Kidney (tissue), 14 donors: Measurements from ENCODE around the gene NRG3. TPM values are rescaled to one million over a fixed set of nuclear protein-coding genes. Genes with fewer than 3 reads are reported as not detected.

Experiments
- DNase-seq, 5 donors: peaks; one replicate each; pipeline ENCODE4 v3.0.0-alpha.2; 2013 to 2020
- FAIRE-seq: peaks from 2 replicates; lab custom pipeline; 2012; peaks lifted over from hg19 to GRCh38; lab: Jason Lieb, UNC
- H3K27ac ChIP-seq, 2 donors: one replicate each; pipeline ENCODE4 v1.7.0; 2013; ENCODE audit warnings: low read depth in 2 of 2, low read length in 2 of 2, inconsistent platforms in 1 of 2
- H3K27me3 ChIP-seq: one replicate; pipeline ENCODE4 v1.7.1; 2013; ENCODE audit warnings: low read length, inconsistent platforms; ENCODE audit not compliant: control insufficient read depth, insufficient read depth
- H3K36me3 ChIP-seq, 3 donors: one replicate each; pipeline versions ENCODE4 v1.7.0 to v1.7.1; 2013; ENCODE audit warnings: low read length in 3 of 3, control low read depth in 1 of 3, inconsistent platforms in 1 of 3; ENCODE audit not compliant: insufficient read depth in 3 of 3, control insufficient read depth in 2 of 3
- H3K4me1 ChIP-seq, 3 donors: one replicate each; pipeline versions ENCODE4 v1.7.0 to v1.7.1; 2013; ENCODE audit warnings: low read length in 3 of 3, inconsistent platforms in 1 of 3, low read depth in 1 of 3; ENCODE audit not compliant: control insufficient read depth in 2 of 3, insufficient read depth in 2 of 3
- H3K4me3 ChIP-seq, 3 donors: one replicate each; pipeline versions ENCODE4 v1.7.0 to v1.8.1; 2013; ENCODE audit warnings: low read length in 3 of 3, control low read depth in 1 of 3, inconsistent platforms in 1 of 3
- H3K9ac ChIP-seq, 3 donors: one replicate each; pipeline versions ENCODE4 v1.7.0 to v1.7.1; 2013; ENCODE audit warnings: low read length in 3 of 3, control low read depth in 1 of 3, inconsistent platforms in 1 of 3
- H3K9me3 ChIP-seq, 3 donors: one replicate each; pipeline versions ENCODE4 v1.7.0 to v1.7.1; 2013; ENCODE audit warnings: low read length in 3 of 3, control low read depth in 1 of 3, inconsistent platforms in 1 of 3; ENCODE audit not compliant: control insufficient read depth in 2 of 3, insufficient read depth in 1 of 3
- CTCF ChIP-seq: IDR thresholded peaks from 3 replicates; pipeline ENCODE4 v1.5.1; 2012; ENCODE audit warnings: mild to moderate bottlenecking, moderate library complexity, borderline replicate concordance; ENCODE audit not compliant: insufficient read depth; ENCODE audit errors: extremely low read depth
- intact Hi-C: fragments of 100-400 bp; cut with DNase I; formaldehyde crosslinking; loops from one replicate; pipeline ENCODE4 v1.11.1; 2022
- polyA plus RNA-seq: library from polyadenylated mRNA; stranded (reverse); fragments of 350-450 nt; fragmentation: Illumina TruSeq; extraction: RNeasy Lipid Tissue Mini Kit (QIAGEN cat#74804); gene quantifications from one replicate; pipeline ENCODE4 v1.2.3, GENCODE V29; 2014; ENCODE audit warnings: low read depth, low replicate concordance; ENCODE audit not compliant: insufficient read depth
- total RNA-seq: library from RNA; stranded (reverse); fragmentation: NEBNext Ultra II Directional; extraction: Animal tissue kit (Norgen Biotek cat#: 25700); gene quantifications from one replicate; pipeline ENCODE4 v1.2.1, GENCODE V29; 2021
- donor health status: control.
- donor health status: control.
- donor health status: control.
- donor health status: control.
- donor health status: control.
- donor health status: DM: yes; HTN: yes; CAD: no.
- donor health status: Normal renal cell carcinoma (clear cell type).

Gene NRG3
- total and polyA plus RNA-seq, 2 donors from 2014 or later: 0.62 to 5.4 TPM

- Histone ChIP-seq H3K9ac (no peak overlapping the region), H3K4me1 (no peaks in the 10 kb centered on the region), H3K27ac (no peak overlapping the region), H3K27me3 (no peaks in the 10 kb centered on the region), H3K36me3 (no peaks in the 10 kb centered on the region), H3K9me3 (no peaks in the 10 kb centered on the region), H3K4me3 (no peak overlapping the region)
- FAIRE-seq (no peak), DNase-seq (peak in 3 of 5 donors; percentile 19 to 55 (median 49))
- TF ChIP-seq CTCF: no peak
- intact Hi-C loops: no loop called here
Measured at GRCh38 chr10:81838950-81839349, 36.0 kb upstream of the NRG3 start.

GRCh38 chr10:81843042-81843441 is 32.0 kb upstream of the NRG3 start:
- intact Hi-C loops: no loop called here
- Histone ChIP-seq H3K9me3 (no peaks in the 10 kb centered on the region), H3K36me3 (no peaks in the 10 kb centered on the region), H3K4me1 (no peaks in the 10 kb centered on the region), H3K27ac (no peak overlapping the region), H3K27me3 (no peaks in the 10 kb centered on the region), H3K9ac (no peak overlapping the region), H3K4me3 (no peak overlapping the region)
- FAIRE-seq: no peak
- no peak for DNase-seq
- no peak for TF ChIP-seq CTCF

- FAIRE-seq: no peak
- Histone ChIP-seq H3K9me3 (no peaks in the 10 kb centered on the region), H3K27me3 (no peaks in the 10 kb centered on the region), H3K27ac (no peak overlapping the region), H3K4me3 (no peak overlapping the region), H3K36me3 (no peaks in the 10 kb centered on the region), H3K9ac (no peak overlapping the region), H3K4me1 (no peaks in the 10 kb centered on the region)
- no peak for DNase-seq
- intact Hi-C loops: no loop called here
- TF ChIP-seq CTCF: no peak
Measured at GRCh38 chr10:81847675-81848074, 27.3 kb upstream of the NRG3 start.

- Histone ChIP-seq H3K9ac (no peak overlapping the region), H3K4me3 (no peak overlapping the region), H3K9me3 (no peaks in the 10 kb centered on the region), H3K27me3 (no peaks in the 10 kb centered on the region), H3K4me1 (no peaks in the 10 kb centered on the region), H3K27ac (no peak overlapping the region), H3K36me3 (no peaks in the 10 kb centered on the region)
- intact Hi-C loops: no loop called here
- DNase-seq (peak in 3 of 5 donors; percentile 14 to 65 (median 29)), FAIRE-seq (no peak)
- TF ChIP-seq CTCF: no peak
Measured at GRCh38 chr10:81848514-81848913, 26.5 kb upstream of the NRG3 start.
